Mucosa of gallbladder (tissue), 1 donor: ENCODE data around the gene NOXO1. TPM values are rescaled to one million over a fixed set of nuclear protein-coding genes. Genes with fewer than 3 reads are reported as not detected.
"Not testable (repeated sequence)": the region's sequence is repeated elsewhere in the genome, so short reads cannot be mapped to it uniquely, and the experiment has no call there.

Experiments
- DNase-seq: peaks from one replicate; pipeline ENCODE4 v3.0.0-alpha.2; 2020; ENCODE audit warnings: low spot score
- total RNA-seq: library from RNA; stranded (reverse); gene quantifications from one replicate; pipeline ENCODE4 v1.2.1, GENCODE V29; 2021
- donor health status: DM: no; HTN: no; CAD: no.

NOXO1 gene
- total RNA-seq, 1 donor from 2014 or later: 2.7 TPM

DNA sequence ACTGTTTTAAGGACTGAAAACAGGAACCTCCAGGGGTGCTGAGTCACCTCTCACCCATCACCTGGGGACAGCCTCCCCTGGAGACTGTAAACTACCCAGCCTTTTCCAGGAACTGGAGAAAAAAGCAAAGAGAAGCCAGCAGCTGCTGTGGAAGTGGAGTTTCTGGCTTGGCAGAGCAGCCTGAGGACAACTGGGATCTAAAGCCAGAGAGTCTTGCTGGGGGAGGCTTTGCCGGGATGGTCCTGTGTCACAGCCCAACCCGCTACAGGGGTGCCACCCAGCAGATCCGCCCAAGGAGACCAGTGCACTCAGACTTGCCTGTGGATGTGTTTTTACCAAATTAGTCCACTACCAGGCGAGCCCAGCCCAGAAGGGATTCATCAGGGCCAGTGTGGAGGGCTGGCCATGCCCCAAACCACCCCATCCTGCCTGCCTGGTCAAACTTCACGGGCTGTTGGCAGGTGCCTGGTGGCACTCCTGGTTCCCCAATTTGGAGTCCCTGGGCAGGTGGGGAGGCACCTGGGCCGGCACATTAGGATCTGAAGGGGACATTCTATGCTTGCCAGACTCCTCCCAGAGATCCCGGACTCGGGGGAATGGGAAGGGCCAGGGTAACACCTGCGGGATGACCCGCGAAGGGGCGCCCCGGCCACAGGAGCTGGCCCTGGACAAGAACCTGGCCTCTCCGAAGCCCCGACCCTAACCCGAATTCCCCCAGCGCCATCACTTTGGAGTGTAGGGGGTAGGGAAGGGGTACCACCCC is 39.0 kb downstream of the NOXO1 start:
- no peak for DNase-seq

DNA sequence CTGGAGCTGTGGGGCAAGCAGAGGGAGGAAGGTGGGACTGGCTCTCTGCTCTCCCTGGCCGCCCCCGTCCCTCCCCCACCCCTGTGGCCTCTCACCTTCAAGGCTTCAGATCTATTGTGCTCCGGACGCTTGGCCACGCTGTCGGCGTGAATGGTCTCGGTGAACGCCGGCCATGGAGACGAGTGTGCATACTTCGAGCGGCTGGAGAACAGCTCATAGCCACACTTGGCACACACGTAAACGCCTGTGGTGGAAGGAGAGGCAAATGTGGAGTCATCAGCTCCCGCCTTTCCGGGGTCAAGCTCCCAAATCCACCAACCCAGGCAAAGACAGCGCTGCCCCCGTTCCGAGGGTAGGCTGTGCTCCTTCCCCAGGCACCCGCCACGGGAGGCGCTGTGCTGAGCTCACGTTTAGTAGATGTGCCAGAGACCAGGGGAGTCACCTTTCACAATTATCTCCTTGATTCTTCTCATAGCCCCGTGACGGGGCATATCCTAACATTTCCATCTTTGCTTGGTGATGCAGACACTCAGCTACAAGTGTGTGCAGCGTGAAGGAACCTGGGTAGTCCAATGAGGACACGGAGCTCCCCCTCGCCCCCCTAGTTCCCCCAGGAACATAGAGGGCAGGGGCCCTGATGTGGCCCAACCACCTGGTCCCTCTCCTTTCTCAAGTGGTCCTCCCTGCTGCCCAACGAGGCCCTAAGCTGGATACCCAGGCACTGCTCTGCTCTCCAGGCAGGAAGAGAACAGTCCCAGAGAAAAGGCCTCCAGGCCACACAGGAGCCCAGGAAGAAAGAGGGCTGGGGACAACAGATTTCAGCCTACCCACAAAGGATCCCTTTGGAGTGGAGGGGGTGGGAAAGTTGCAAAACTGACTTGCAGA is 39.9 kb downstream of the NOXO1 start:
- no peak for DNase-seq

DNA sequence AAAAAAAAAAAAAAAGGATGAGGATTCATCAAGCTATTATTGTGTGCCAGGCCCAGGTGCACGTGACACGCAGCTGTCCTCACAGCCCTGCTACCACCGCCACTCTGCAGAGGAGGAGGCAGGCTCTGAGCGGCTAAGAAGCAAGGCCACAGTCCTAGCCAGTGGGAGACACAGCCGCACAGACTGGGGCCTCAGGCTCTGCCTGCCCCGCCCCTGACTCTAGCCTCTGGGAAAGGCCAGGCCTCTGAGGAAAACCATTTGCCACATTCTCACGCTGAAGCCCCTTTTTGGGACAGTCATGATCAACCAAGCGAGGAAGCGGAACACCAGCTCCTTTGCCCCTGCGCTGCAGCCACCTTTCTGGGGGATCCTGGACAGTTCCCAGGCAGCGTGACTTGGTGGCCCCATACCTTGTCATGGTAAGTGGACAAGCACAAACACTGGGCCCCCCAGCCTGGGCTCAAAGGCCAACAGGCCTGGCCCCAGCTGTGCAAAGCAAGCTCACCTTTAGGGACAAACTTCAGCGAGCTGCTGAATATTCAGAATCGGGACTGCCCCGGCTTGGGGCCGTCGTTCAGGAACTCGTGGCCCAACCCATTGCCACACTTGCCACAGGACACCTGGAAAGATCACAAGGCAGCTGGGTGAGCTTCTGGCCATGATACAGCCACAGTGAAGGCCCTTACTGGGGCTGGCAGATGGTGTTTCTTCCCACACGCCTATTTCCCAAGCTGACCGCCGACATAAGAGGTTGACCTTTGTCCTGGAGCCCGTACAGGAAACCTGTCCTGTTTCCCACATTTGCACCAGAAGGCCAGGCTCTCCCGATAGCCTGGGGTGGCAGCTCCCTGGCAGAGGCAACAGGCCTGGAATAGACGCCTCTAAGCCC is 40.8 kb downstream of the NOXO1 start:
- DNase-seq: no peak

DNA sequence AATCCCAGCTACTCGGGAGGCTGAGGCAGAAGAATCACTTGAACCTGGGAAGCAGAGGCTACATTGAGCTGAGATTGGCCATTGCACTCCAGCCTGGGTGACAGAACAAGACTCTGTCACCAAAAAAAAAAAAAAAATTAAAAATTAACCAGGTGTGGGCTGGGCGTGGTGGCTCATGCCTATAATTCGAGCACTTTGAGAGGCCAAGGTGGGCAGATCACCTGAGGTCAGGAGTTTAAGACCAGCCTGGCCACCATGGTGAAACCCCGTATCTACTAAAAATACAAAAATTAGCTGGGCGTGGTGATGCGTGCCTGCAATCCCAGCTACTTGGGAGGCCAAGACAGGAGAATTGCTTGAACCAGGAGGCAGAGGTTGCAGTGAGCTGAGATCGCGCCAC is 41.4 kb downstream of the NOXO1 start:
- DNase-seq: not testable (repeated sequence)

DNA sequence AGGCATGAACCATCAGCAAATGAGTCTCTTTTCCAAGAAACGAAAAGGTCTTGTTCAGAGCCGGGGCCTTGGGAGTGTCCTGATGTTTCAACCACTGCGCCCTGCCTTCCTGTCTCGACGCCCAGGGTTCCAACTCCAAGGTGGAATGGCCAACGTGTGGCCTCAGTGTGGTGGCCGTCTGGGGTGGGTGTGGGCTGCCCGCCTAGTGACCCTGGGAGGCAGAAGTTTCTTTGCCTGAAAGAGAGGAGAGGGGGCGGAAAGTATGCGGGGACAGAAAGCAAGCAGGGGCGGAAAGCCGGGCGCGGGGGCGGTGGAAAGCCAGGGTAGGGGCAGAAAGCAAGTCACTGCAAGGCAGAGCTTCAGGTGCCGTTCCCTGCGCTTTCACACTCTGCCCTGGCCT is 42.4 kb downstream of the NOXO1 start:
- no peak for DNase-seq

DNA sequence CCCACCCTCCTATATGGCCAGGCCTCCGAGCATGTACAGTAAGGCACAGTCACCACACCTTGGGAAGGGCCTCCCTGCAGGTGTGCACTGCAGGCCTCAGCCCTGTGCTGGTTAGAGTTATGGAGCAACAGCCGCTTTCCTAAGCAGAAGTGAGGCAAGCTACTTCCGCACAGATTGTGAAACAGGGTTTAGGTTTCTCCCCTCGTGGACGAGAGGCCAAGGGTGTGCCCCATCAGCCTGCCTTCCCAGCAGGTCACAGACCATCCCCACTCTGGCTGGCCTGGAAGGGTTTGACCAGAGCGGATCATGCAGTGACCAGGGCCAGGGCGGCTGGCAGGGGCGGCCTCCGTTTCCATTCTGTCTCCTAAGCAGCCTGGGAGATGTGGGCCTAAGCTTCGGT is 43.0 kb downstream of the NOXO1 start:
- no peak for DNase-seq

DNA sequence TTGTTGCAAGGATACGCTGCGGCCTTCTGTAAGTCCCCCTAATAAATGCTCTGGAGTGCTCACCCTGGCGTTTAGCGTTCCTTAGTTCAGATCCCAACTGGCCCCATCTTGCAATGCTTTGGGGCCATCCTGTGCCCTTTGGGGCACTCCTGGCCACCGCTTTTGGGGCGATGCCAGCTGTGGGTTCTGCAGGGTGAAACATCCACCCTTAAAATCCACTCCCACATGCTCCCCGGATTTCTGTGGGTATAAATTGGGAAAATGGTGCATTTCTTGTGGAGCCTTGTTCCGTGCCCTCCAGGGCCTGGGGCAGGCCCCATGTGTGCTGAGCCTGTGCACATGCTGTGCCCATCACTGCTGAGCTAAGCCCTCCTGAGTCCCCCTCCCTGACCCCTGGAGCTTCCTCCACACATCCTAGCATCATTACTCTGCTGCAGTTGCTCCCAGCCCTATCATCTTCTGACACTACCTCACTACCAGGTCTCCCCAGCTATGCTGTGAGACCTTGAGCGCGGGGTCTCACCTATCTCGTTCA is 44.3 kb downstream of the NOXO1 start:
- no peak for DNase-seq

DNA sequence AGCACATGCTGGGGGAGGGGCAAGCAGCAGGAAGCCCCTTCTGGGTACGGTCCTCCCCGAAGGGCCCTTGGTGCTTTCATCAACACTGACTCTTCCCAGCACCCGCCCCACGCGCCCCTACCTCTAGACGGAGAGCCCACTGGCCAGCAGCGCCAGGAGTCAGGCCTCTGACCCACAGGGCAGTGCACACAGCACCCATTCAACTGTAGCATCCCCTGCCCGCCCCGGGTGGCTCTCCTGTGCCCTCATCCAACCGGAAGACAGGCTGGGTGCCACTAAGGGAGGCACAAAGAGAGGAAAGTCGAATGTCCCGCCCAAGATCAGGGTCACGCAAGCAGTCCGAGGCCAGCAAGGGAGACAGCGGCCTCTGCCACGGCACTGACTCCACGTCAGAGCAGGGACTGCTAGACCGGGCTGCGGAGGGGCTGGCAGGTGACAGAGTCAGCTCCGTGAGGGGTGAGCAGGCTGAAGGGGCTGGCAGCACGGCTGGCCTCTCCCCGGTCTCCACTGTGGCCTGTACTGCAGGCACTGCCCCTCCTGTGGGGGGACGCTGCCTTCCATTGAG is 48.1 kb downstream of the NOXO1 start:
- DNase-seq: no peak

DNA sequence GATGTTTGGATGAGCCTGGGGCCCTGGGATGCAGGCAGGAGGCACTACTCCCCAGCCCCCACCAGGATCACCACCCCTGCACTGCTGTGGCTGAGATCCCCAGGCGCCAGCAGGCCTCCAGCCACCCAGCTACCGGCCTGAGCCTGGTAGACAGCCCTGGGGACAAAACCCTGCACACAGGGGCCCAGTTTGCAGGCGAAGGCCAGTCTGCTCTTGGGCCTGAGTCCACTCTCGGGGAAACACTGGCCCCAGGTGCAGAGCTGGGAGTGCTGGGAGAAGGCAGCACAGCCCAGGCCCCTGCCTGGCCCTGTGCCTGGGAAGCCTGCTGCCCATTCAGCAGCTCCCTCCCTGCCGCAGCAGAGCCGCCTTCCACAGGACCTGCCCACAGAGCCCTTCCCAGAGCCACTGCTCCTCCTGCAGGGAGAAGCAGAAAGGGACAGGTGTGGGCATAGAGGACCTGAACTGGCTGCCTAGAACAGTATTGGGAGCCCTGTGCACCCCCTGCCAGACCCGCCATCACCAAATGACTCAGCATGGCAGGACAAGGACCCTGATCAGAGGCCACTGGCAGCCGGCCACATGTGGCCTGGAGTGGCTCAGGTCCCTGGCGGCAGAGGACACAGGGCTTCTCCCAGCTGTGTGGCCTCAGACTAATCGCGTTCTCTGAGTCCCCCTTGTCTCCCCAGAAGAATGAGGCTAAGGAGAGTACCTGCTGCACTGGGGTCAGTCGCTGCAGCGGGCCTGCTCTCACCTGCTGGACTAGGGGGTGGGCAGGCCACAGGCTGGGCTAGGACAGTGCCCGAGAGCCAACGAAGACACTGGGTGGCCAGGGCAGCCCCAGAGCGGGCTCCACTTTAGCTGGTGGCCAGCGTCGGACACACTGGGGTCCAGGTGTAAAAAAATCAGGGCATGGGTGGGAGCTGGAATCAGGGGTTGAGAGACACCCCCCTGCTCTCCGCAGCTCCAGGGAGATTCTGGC is 48.9 kb downstream of the NOXO1 start:
- DNase-seq: no peak

DNA sequence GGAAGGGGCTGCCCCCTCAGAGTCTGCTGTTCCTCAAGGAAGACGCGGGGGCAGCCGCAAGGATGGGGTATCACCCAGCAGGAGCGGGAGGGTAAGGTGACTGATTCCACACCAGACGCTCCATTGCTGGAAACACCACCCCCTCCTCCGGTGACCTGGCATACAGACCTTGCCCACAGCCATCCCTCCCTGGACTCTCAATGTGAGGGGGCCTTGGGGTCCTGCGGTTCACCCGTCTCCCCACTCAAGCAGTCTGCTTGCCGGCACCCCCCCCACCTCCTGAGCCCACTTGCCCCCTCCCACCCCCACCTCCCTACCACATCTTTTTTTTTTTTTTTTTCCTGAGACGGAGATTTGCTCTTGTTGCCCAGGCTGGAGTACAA is 50.9 kb downstream of the NOXO1 start:
- DNase-seq: no peak

DNA sequence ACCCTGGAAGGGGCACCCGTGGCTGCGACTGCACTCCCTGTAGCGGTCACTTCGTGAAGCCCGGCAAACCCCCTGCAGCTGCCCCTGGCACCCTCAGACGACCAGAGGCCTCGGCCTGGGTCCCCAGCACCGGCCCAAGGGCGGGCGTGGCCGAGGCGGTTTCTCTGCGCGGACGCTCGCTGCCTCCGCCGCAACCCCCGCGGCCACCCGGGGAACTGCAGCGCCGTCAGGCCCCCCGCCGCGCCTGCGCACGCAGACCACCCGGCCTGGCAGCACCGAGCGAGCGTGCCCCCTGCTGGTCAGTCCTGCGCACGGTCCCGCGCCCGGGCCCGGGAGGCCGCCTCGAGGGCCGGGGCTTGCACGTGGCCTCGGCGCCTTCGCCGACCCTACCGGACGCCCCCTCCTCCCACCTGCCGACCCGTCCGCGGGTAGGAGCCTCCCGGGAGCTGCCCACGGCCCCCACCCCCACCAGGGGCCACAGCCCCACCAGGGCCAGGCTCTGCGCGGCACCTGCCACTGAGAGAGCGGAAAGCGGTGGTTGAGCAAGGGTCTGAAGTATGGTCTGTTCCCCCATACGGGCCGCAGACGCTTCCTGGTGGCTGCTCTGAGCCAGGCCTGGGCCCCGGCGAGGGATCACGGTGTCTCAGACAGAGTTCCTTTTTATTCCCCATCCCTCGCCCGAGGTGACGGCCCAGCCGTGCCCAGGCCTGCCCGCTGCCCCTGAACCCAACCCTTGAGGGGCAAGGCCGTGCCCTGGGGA is 51.5 kb downstream of the NOXO1 start:
- peak; percentile 90 for DNase-seq

DNA sequence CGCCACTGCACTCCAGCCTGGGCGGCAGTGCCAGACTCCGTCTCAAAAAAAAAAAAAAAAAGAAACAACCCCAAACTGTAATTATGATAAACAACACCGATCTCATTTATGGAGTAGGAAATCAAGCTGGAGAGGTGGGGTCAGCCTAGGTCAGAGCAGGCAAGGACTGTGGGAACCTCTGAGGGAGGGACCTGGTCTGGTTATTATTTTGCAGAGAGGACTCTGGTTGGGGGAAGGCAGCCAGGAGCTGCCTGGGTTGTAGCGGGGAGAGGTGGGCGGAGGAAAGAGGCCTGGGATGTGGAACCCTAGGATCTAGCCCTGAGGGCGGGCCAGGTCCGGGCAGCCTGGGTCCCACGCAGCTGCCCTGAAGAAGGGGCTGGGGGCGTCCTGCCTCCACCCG is 52.2 kb downstream of the NOXO1 start:
- no peak for DNase-seq

Other genes starting within 250 kb of the NOXO1 start
- gene NME3, start 209.9 kb downstream of the NOXO1 start, total RNA-seq: 129 TPM
- 31.9 TPM for gene EME2, start 208.7 kb downstream of the NOXO1 start, total RNA-seq
- gene MRPS34, start 208.3 kb downstream of the NOXO1 start, total RNA-seq: 87.7 TPM
- 57.9 TPM for gene SPSB3, start 198.9 kb downstream of the NOXO1 start, total RNA-seq
- gene NUBP2, start 198.5 kb downstream of the NOXO1 start, total RNA-seq: 54.4 TPM
- gene IGFALS, start 187.8 kb downstream of the NOXO1 start, total RNA-seq: 29.3 TPM
- 82.2 TPM for gene HAGH, start 154.6 kb downstream of the NOXO1 start, total RNA-seq
- 49.6 TPM for gene FAHD1, start 154.3 kb downstream of the NOXO1 start, total RNA-seq
- 0.17 TPM for gene MEIOB, start 109.3 kb downstream of the NOXO1 start, total RNA-seq
- not detected for gene HS3ST6, start 63.1 kb downstream of the NOXO1 start, total RNA-seq
- 41.2 TPM for gene MSRB1, start 38.3 kb downstream of the NOXO1 start, total RNA-seq
- gene RPL3L, start 26.8 kb downstream of the NOXO1 start, total RNA-seq: not detected
- gene NDUFB10, start 21.9 kb downstream of the NOXO1 start, total RNA-seq: 145 TPM
- gene RPS2, start 16.6 kb downstream of the NOXO1 start, total RNA-seq: 1,121 TPM
- not detected for gene RNF151, start 14.6 kb downstream of the NOXO1 start, total RNA-seq
- 32.5 TPM for gene TBL3, start 9.4 kb downstream of the NOXO1 start, total RNA-seq
- 34.3 TPM for gene GFER, start 2.7 kb upstream of the NOXO1 start, total RNA-seq
- 1.4 TPM for gene SYNGR3, start 8.5 kb upstream of the NOXO1 start, total RNA-seq
- 42.1 TPM for gene ZNF598, start 28.4 kb upstream of the NOXO1 start, total RNA-seq
- 1.6 TPM for gene NPW, start 38.3 kb upstream of the NOXO1 start, total RNA-seq
- 121 TPM for gene NHERF2, start 45.4 kb upstream of the NOXO1 start, total RNA-seq
- gene NTHL1, start 66.4 kb upstream of the NOXO1 start, total RNA-seq: 33.9 TPM
- 185 TPM for gene TSC2, start 66.5 kb upstream of the NOXO1 start, total RNA-seq
- gene PKD1, start 154.4 kb upstream of the NOXO1 start, total RNA-seq: 154 TPM
- gene RAB26, start 167.2 kb upstream of the NOXO1 start, total RNA-seq: 7.7 TPM
- 100 TPM for gene TRAF7, start 174.3 kb upstream of the NOXO1 start, total RNA-seq
- 0.58 TPM for gene CASKIN1, start 215.1 kb upstream of the NOXO1 start, total RNA-seq
- gene MLST8, start 224.0 kb upstream of the NOXO1 start, total RNA-seq: 31.2 TPM
- 15.2 TPM for gene BRICD5, start 229.4 kb upstream of the NOXO1 start, total RNA-seq
- gene PGP, start 233.4 kb upstream of the NOXO1 start, total RNA-seq: 19.7 TPM
- 33.3 TPM for gene E4F1, start 242.1 kb upstream of the NOXO1 start, total RNA-seq